Uterus (tissue), 2 donors: ENCODE measurements around the gene BNC2.

ENCODE experiments used
- CTCF ChIP-seq, 4 experiments: fragments of 200-600 bp in 2 of 4; fragments of 450-650 bp in 2 of 4; sonication (generic) in 2 of 4; IDR thresholded peaks; one replicate each; pipeline ENCODE4 v1.5.1; 2016 to 2019; ENCODE audit warnings: antibody characterized with exemption in 4 of 4, mild to moderate bottlenecking in 2 of 4, moderate library complexity in 1 of 4
- POLR2A ChIP-seq, 2 donors: fragments of 450-650 bp; IDR thresholded peaks; one replicate each; pipeline ENCODE4 v1.6.1; 2016; ENCODE audit warnings: antibody characterized with exemption in 2 of 2, mild to moderate bottlenecking in 1 of 2, moderate library complexity in 1 of 2

GRCh38 chr9:16625161-16625631 is 245.3 kb downstream of the BNC2 start:
- TF ChIP-seq POLR2A (IDR thresholded peaks at IDR 0.05) (no peak), CTCF (IDR thresholded peaks at IDR 0.05) (no peak)
